CD4-positive, CD25-positive, alpha-beta regulatory T cell (primary cell): ENCODE measurements around the gene PROB1. TPM values are rescaled to one million over a fixed set of nuclear protein-coding genes. Genes with fewer than 3 reads are reported as not detected.
A peak's percentile ranks its signal among the peaks of the same experiment; 100 is the strongest.
"Not testable (repeated sequence)": the region's sequence is repeated elsewhere in the genome, so short reads cannot be mapped to it uniquely, and the experiment has no call there.

ENCODE experiments used
- ATAC-seq, 2 donors: fragments of 150-1000 bp; cut with Tn5 transposase; one replicate each; pipeline ENCODE4 v1.10.0; 2021; ENCODE audit warnings: low read depth in 2 of 2, moderate number of reproducible peaks in 2 of 2, moderate library complexity in 1 of 2
- DNase-seq, 3 donors: peaks; one replicate each; pipeline versions ENCODE4 v3.0.0 to v3.0.0-alpha.2; 2012 to 2022; ENCODE audit warnings: mixed read lengths in 1 of 3
- H3K27ac ChIP-seq: one replicate; pipeline ENCODE4 v1.7.0; 2013; ENCODE audit warnings: mild to moderate bottlenecking, low read length; ENCODE audit not compliant: insufficient read depth, poor library complexity, severe bottlenecking
- H3K27me3 ChIP-seq: one replicate; pipeline ENCODE4 v1.7.0; 2013; ENCODE audit warnings: low read length; ENCODE audit not compliant: control insufficient read depth, insufficient read depth
- H3K36me3 ChIP-seq: one replicate; pipeline ENCODE4 v1.7.0; 2013; ENCODE audit warnings: mild to moderate bottlenecking, low read length, moderate library complexity; ENCODE audit not compliant: control insufficient read depth, insufficient read depth
- H3K4me1 ChIP-seq: 2 replicates; pipeline ENCODE4 v1.7.0; 2013; ENCODE audit warnings: mild to moderate bottlenecking, low read length; ENCODE audit not compliant: insufficient read depth, control insufficient read depth, poor library complexity, severe bottlenecking
- H3K4me3 ChIP-seq: one replicate; pipeline ENCODE4 v1.7.0; 2013; ENCODE audit warnings: low read depth, mild to moderate bottlenecking, low read length, moderate library complexity
- H3K9me3 ChIP-seq, 2 experiments: 1 replicate in 1 of 2; 2 replicates in 1 of 2; pipeline ENCODE4 v1.7.0; 2013; ENCODE audit warnings: low read length in 2 of 2, mild to moderate bottlenecking in 1 of 2, moderate library complexity in 1 of 2; ENCODE audit not compliant: control insufficient read depth in 2 of 2
- H3K27ac Mint-ChIP-seq, 3 donors: one replicate each; pipeline ENCODE4 v1.8.0; 2020 to 2022; ENCODE audit warnings: mild to moderate bottlenecking in 3 of 3, mixed read lengths in 3 of 3, moderate library complexity in 2 of 3
- H3K27me3 Mint-ChIP-seq: one replicate; pipeline ENCODE4 v1.8.0; 2022; ENCODE audit warnings: mild to moderate bottlenecking, mixed read lengths
- H3K36me3 Mint-ChIP-seq: one replicate; pipeline ENCODE4 v1.8.0; 2020; ENCODE audit warnings: mixed read lengths
- H3K4me1 Mint-ChIP-seq, 4 donors: one replicate each; pipeline ENCODE4 v1.8.0; 2020 to 2022; ENCODE audit warnings: mixed read lengths in 4 of 4, mild to moderate bottlenecking in 1 of 4
- H3K4me3 Mint-ChIP-seq, 4 donors: one replicate each; pipeline ENCODE4 v1.8.0; 2020 to 2022; ENCODE audit warnings: mild to moderate bottlenecking in 4 of 4, mixed read lengths in 4 of 4, moderate library complexity in 3 of 4
- H3K9me3 Mint-ChIP-seq, 7 donors: one replicate each; pipeline ENCODE4 v1.8.0; 2020 to 2022; ENCODE audit warnings: mixed read lengths in 7 of 7, mild to moderate bottlenecking in 3 of 7, moderate library complexity in 2 of 7
- polyA plus RNA-seq, 4 donors: library from polyadenylated mRNA; unstranded; fragments of 300-500 nt; fragmentation: Illumina TruSeq; gene quantifications; one replicate each; pipeline ENCODE4 v1.2.3, GENCODE V29; 2021
- total RNA-seq: library from RNA; stranded (reverse); gene quantifications from one replicate; pipeline ENCODE4 v1.2.3, GENCODE V29; 2022

Gene PROB1
- total RNA-seq (1.2 TPM), polyA plus RNA-seq (under 1 TPM; 0.25 to 0.86 (median 0.59) TPM)

DNA sequence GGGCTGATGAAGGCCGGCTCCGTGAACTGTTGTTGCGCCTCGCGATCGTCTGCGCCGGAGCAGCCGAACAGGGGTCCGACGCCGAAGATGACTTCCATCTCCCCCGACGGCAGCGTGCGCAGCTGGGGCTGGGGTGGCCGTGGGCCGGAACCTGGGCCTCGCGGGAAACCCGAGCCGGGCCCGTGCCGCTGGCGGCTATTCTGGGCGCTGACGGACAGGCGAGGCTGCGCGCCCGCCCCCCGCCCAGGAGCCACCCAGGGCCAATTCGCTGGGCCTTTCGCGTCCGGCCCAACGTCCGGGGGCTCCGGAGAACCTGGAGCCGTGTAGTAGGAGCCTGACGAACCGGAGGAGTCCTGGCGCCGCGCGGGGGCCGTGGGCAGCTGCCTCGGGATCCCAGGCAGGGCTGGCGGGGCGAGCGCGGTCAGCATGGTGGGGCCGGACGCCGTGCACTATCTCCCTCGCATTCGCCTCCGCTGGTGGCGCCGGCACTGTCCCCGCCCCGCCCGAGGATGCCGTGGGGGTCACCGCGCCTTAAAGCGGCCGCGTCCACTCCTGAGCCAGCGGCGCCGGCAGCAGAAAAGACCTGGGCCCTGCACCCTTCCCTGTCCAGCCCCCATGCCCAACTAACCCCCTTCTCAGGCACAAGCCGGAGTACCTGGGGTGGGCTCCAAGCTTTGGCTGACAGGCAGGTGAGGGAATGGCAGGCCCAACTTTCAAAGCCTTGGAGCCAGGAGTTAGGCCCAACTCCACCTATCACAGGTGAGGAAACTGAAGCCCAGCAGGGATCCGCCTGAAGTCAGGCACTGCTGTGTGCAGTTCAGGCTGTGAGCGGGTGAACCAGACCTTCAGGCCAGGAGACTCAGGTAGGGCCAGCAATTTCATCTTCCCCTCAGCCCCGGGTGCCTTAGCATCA lies at the start of gene PROB1:
TSS of gene PROB1 (minus strand) at position 451 of the 913 bp plus-strand sequence. CDS start at position 428, 23 bp downstream.
- Histone ChIP-seq H3K4me1 (peaks cover 44% of the 10 kb centered on the region), H3K27ac (no peak within 1 kb of the TSS), H3K4me3 (peak within 1 kb of the TSS; percentile 72), H3K27me3 (no peaks in the 10 kb centered on the region), H3K9me3 (no peaks in the 10 kb centered on the region), H3K36me3 (no peaks in the 10 kb centered on the region)
- H3K27ac Mint-ChIP-seq: no peak within 1 kb of the TSS
- no peak for ATAC-seq
- H3K4me1 Mint-ChIP-seq: peaks cover 0 to 33% (median 23%) of the 10 kb centered on the region in 4 donors
- H3K9me3 Mint-ChIP-seq: peaks cover 0 to 2% (median 0%) of the 10 kb centered on the region in 7 donors
- H3K36me3 Mint-ChIP-seq: no peaks in the 10 kb centered on the region
- peaks cover 4% of the 10 kb centered on the region for H3K27me3 Mint-ChIP-seq
- DNase-seq: no peak
- H3K4me3 Mint-ChIP-seq: peak within 1 kb of the TSS; percentile 52 to 91 (median 76)

- Histone ChIP-seq H3K9me3 (no peaks in the 10 kb centered on the region), H3K4me1 (peaks cover 34% of the 10 kb centered on the region), H3K36me3 (no peaks in the 10 kb centered on the region), H3K4me3 (peak overlapping the region; percentile 2), H3K27me3 (no peaks in the 10 kb centered on the region), H3K27ac (no peak overlapping the region)
- ATAC-seq (no peak), DNase-seq (peak in 1 of 3 donors; percentile 55)
- Mint-ChIP-seq H3K27me3 (no peaks in the 10 kb centered on the region), H3K4me1 (peaks cover 28 to 66% (median 42%) of the 10 kb centered on the region in 4 donors), H3K36me3 (no peaks in the 10 kb centered on the region), H3K4me3 (peak overlapping the region in 2 of 4 donors; percentile 84 to 86), H3K27ac (peak overlapping the region; percentile 65 to 93 (median 71)), H3K9me3 (no peaks in the 10 kb centered on the region)
Measured at GRCh38 chr5:139443831-139444453, 49.0 kb upstream of the PROB1 start.

GRCh38 chr5:139440416-139440815 lies 45.5 kb upstream of the PROB1 start:
- H3K4me3 ChIP-seq, H3K36me3 Mint-ChIP-seq, H3K9me3 ChIP-seq, H3K9me3 Mint-ChIP-seq, H3K27ac ChIP-seq, H3K27me3 ChIP-seq, H3K36me3 ChIP-seq, DNase-seq, H3K27me3 Mint-ChIP-seq, ATAC-seq: not testable (repeated sequence)
- peak overlapping the region in 2 of 4 donors; percentile 2 to 90 for H3K4me3 Mint-ChIP-seq
- H3K27ac Mint-ChIP-seq: peak overlapping the region in 2 of 3 donors; percentile 99 to 100
- H3K4me1 Mint-ChIP-seq: peaks cover 25 to 54% (median 38%) of the 10 kb centered on the region in 4 donors
- peaks cover 47% of the 10 kb centered on the region for H3K4me1 ChIP-seq

GRCh38 chr5:139439013-139439903 lies 44.4 kb upstream of the PROB1 start, which contains the start of gene DNAJC18:
Gene DNAJC18 (minus strand): TSS chr5:139439525. CDS start chr5:139439445, 80 bp downstream.
- H3K4me3 ChIP-seq: peak within 1 kb of the TSS; percentile 77
- Mint-ChIP-seq H3K9me3 (no peaks in the 10 kb centered on the region), H3K4me1 (peaks cover 25 to 47% (median 37%) of the 10 kb centered on the region in 4 donors), H3K27me3 (no peaks in the 10 kb centered on the region), H3K36me3 (peaks cover 7% of the 10 kb centered on the region), H3K27ac (peak within 1 kb of the TSS; percentile 99 to 100 (median 99)), H3K4me3 (peak within 1 kb of the TSS; percentile 90 to 99 (median 98))
- peak; percentile 87 to 90 for ATAC-seq
- H3K27ac ChIP-seq: peak within 1 kb of the TSS; percentile 99
- H3K27me3 ChIP-seq: no peaks in the 10 kb centered on the region
- no peaks in the 10 kb centered on the region for H3K36me3 ChIP-seq
- H3K4me1 ChIP-seq: peaks cover 45% of the 10 kb centered on the region
- DNase-seq: peak; percentile 87 to 91 (median 89)
- no peaks in the 10 kb centered on the region for H3K9me3 ChIP-seq

DNA sequence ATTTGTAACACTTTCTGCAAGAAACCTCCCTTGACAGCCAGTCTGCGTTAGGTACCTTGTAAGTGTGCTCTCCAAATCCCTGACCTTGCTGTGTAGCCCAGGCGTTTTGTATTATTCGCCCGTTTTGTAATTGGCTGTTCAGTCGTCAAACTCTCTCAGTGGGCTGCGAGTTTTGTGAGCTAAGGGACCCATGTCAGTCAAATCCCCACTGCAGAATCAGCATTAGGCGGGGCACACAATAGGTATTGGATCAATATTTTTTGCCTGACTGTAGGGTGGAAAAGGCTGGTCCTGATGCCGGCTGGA lies 43.8 kb upstream of the PROB1 start:
- Mint-ChIP-seq H3K9me3 (no peaks in the 10 kb centered on the region), H3K36me3 (peaks cover 7% of the 10 kb centered on the region), H3K4me1 (peaks cover 24 to 41% (median 33%) of the 10 kb centered on the region in 4 donors), H3K27ac (peak overlapping the region; percentile 86 to 100 (median 99)), H3K4me3 (peak overlapping the region; percentile 90 to 99 (median 98)), H3K27me3 (no peaks in the 10 kb centered on the region)
- H3K4me1 ChIP-seq: peaks cover 39% of the 10 kb centered on the region
- DNase-seq: no peak
- no peak for ATAC-seq
- H3K4me3 ChIP-seq: peak overlapping the region; percentile 61
- H3K27ac ChIP-seq: peak overlapping the region; percentile 99
- no peaks in the 10 kb centered on the region for H3K36me3 ChIP-seq
- no peaks in the 10 kb centered on the region for H3K27me3 ChIP-seq
- H3K9me3 ChIP-seq: no peaks in the 10 kb centered on the region

- Histone ChIP-seq H3K4me3 (no peak overlapping the region), H3K36me3 (no peaks in the 10 kb centered on the region), H3K27me3 (no peaks in the 10 kb centered on the region), H3K4me1 (peaks cover 34% of the 10 kb centered on the region), H3K9me3 (no peaks in the 10 kb centered on the region), H3K27ac (no peak overlapping the region)
- DNase-seq: no peak
- peaks cover 23 to 35% (median 31%) of the 10 kb centered on the region in 4 donors for H3K4me1 Mint-ChIP-seq
- no peaks in the 10 kb centered on the region for H3K9me3 Mint-ChIP-seq
- no peak overlapping the region for H3K27ac Mint-ChIP-seq
- H3K4me3 Mint-ChIP-seq: no peak overlapping the region
- peaks cover 7% of the 10 kb centered on the region for H3K36me3 Mint-ChIP-seq
- H3K27me3 Mint-ChIP-seq: no peaks in the 10 kb centered on the region
- no peak for ATAC-seq
Measured at GRCh38 chr5:139435676-139436075, 40.8 kb upstream of the PROB1 start.

DNA sequence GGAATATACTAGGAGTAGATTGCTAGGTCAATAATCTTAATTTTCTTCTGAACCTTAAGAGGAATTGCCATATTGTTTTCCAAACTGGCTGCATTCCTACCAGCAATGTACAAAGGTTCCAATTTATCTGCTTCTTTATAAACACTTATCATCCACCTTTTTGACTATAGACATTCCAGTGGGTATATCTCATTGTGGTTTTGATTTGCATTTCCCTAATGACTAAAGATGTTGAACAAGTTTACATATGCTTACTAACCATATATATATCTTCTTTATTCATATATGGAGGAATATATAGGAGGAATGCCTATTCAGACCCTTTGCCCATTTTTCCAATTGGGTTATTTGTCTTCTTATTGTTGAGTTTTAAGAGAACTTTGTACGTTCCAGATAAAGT lies 36.8 kb upstream of the PROB1 start:
- no peak overlapping the region for H3K4me3 Mint-ChIP-seq
- no peak overlapping the region for H3K4me3 ChIP-seq
- ATAC-seq: no peak

More for the DNA sequence above, 36.8 kb upstream of the PROB1 start:
- no peak for DNase-seq
- Mint-ChIP-seq H3K4me1 (peaks cover 12 to 24% (median 14%) of the 10 kb centered on the region in 4 donors), H3K27ac (peak overlapping the region in 1 of 3 donors; percentile 1), H3K36me3 (no peaks in the 10 kb centered on the region), H3K9me3 (no peaks in the 10 kb centered on the region), H3K27me3 (no peaks in the 10 kb centered on the region)
- H3K27ac ChIP-seq: no peak overlapping the region
- H3K9me3 ChIP-seq: no peaks in the 10 kb centered on the region
- H3K36me3 ChIP-seq: peaks cover 6% of the 10 kb centered on the region
- H3K4me1 ChIP-seq: peaks cover 7% of the 10 kb centered on the region
- H3K27me3 ChIP-seq: no peaks in the 10 kb centered on the region
